SK-N-MC (cell line): Measurements from ENCODE around the gene ABHD2.

ENCODE experiments used
- DNase-seq: peaks from one replicate; pipeline ENCODE4 v3.0.0-alpha.2; 2011; ENCODE audit warnings: low read depth, low spot score
- H3K27ac ChIP-seq: fragments of 200-600 bp; sonication (generic); 2 replicates; pipeline ENCODE4 v1.5.1; 2016; ENCODE audit warnings: mixed run types
- H3K36me3 ChIP-seq: fragments of 200-600 bp; sonication (generic); 2 replicates; pipeline ENCODE4 v1.6.1; 2017; ENCODE audit warnings: antibody characterized with exemption, low read length, mixed read lengths; ENCODE audit not compliant: insufficient read depth
- H3K4me3 ChIP-seq: fragments of 200-600 bp; sonication (generic); 2 replicates; pipeline ENCODE4 v1.5.1; 2016
- H3K9ac ChIP-seq: fragments of 200-600 bp; sonication (generic); 2 replicates; pipeline ENCODE4 v1.8.0; 2017; ENCODE audit warnings: mixed run types, mixed read lengths; ENCODE audit not compliant: insufficient read length
- H3K9me3 ChIP-seq: fragments of 200-600 bp; sonication (generic); 2 replicates; pipeline ENCODE4 v1.6.1; 2017; ENCODE audit warnings: low read depth, mild to moderate bottlenecking, antibody characterized with exemption, low read length, moderate library complexity, mixed read lengths
- EZH2 ChIP-seq: fragments of 200-600 bp; sonication (generic); IDR thresholded peaks from one replicate; pipeline ENCODE4 v1.6.1; 2017; ENCODE audit warnings: antibody characterized with exemption
- FOXP2 ChIP-seq: optimal IDR thresholded peaks from 2 replicates; pipeline ENCODE3; 2011; ENCODE audit warnings: mild to moderate bottlenecking, moderate library complexity; ENCODE audit not compliant: insufficient read depth; ENCODE audit errors: extremely low read length, control extremely low read depth
- POLR2AphosphoS5 ChIP-seq: IDR thresholded peaks from 2 replicates; pipeline ENCODE4 v1.6.1; 2012; ENCODE audit warnings: mild to moderate bottlenecking, low read depth, low read length, borderline replicate concordance

ABHD2 gene

GRCh38 chr15:89071471-89071870 lies 16.8 kb upstream of the ABHD2 start:
- Histone ChIP-seq H3K4me3 (no peak overlapping the region), H3K9me3 (no peaks in the 10 kb centered on the region), H3K9ac (no peak overlapping the region), H3K36me3 (no peaks in the 10 kb centered on the region), H3K27ac (no peak overlapping the region)
- TF ChIP-seq EZH2 (no peak), FOXP2 (no peak), POLR2AphosphoS5 (no peak)
- DNase-seq = no peak

GRCh38 chr15:89072277-89072869 lies 15.9 kb upstream of the ABHD2 start:
- Histone ChIP-seq H3K9ac (no peak overlapping the region), H3K36me3 (no peaks in the 10 kb centered on the region), H3K4me3 (no peak overlapping the region), H3K27ac (no peak overlapping the region), H3K9me3 (no peaks in the 10 kb centered on the region)
- no peak for TF ChIP-seq EZH2
- no peak for DNase-seq

GRCh38 chr15:89074402-89075012 lies 13.7 kb upstream of the ABHD2 start:
- no peak overlapping the region for H3K27ac ChIP-seq
- H3K36me3 ChIP-seq = no peaks in the 10 kb centered on the region
- no peak overlapping the region for H3K4me3 ChIP-seq
- TF ChIP-seq POLR2AphosphoS5 (no peak), EZH2 (no peak), FOXP2 (no peak)
- no peak overlapping the region for H3K9ac ChIP-seq
- no peaks in the 10 kb centered on the region for H3K9me3 ChIP-seq
- no peak for DNase-seq

- DNase-seq = no peak
- Histone ChIP-seq H3K9me3 (no peaks in the 10 kb centered on the region), H3K27ac (no peak overlapping the region), H3K4me3 (no peak overlapping the region), H3K36me3 (no peaks in the 10 kb centered on the region), H3K9ac (no peak overlapping the region)
- TF ChIP-seq FOXP2 (no peak), EZH2 (no peak), POLR2AphosphoS5 (no peak)
Observed at GRCh38 chr15:89075101-89075640, 13.1 kb upstream of the ABHD2 start.

GRCh38 chr15:89075846-89076245 lies 12.4 kb upstream of the ABHD2 start:
- Histone ChIP-seq H3K9me3 (no peaks in the 10 kb centered on the region), H3K4me3 (no peak overlapping the region), H3K9ac (no peak overlapping the region), H3K36me3 (no peaks in the 10 kb centered on the region), H3K27ac (no peak overlapping the region)
- TF ChIP-seq POLR2AphosphoS5 = no peak
- DNase-seq = no peak

GRCh38 chr15:89077750-89078149 lies 10.5 kb upstream of the ABHD2 start:
- Histone ChIP-seq H3K36me3 (no peaks in the 10 kb centered on the region), H3K9ac (no peak overlapping the region), H3K27ac (no peak overlapping the region), H3K9me3 (no peaks in the 10 kb centered on the region), H3K4me3 (no peak overlapping the region)
- TF ChIP-seq EZH2 (no peak), FOXP2 (no peak), POLR2AphosphoS5 (no peak)
- DNase-seq = no peak

GRCh38 chr15:89078851-89079810 lies 9.1 kb upstream of the ABHD2 start:
- no peak for DNase-seq
- Histone ChIP-seq H3K4me3 (no peak overlapping the region), H3K9ac (no peak overlapping the region), H3K27ac (no peak overlapping the region), H3K9me3 (no peaks in the 10 kb centered on the region), H3K36me3 (no peaks in the 10 kb centered on the region)
- no peak for TF ChIP-seq POLR2AphosphoS5
- TF ChIP-seq FOXP2 = no peak
- no peak for TF ChIP-seq EZH2

- H3K9me3 ChIP-seq = no peaks in the 10 kb centered on the region
- no peak for DNase-seq
- no peak overlapping the region for H3K4me3 ChIP-seq
- H3K27ac ChIP-seq = no peak overlapping the region
- no peaks in the 10 kb centered on the region for H3K36me3 ChIP-seq
- no peak for TF ChIP-seq EZH2
- TF ChIP-seq POLR2AphosphoS5 = no peak
- TF ChIP-seq FOXP2 = no peak
- no peak overlapping the region for H3K9ac ChIP-seq
Observed at GRCh38 chr15:89081878-89082277, 6.4 kb upstream of the ABHD2 start.

GRCh38 chr15:89083246-89083645 lies 5.0 kb upstream of the ABHD2 start:
- H3K9ac ChIP-seq = no peak overlapping the region
- no peak for DNase-seq
- no peak overlapping the region for H3K4me3 ChIP-seq
- no peaks in the 10 kb centered on the region for H3K9me3 ChIP-seq
- H3K27ac ChIP-seq = no peak overlapping the region
- H3K36me3 ChIP-seq = no peaks in the 10 kb centered on the region
- TF ChIP-seq FOXP2 (no peak), POLR2AphosphoS5 (no peak), EZH2 (no peak)
